Medulla oblongata (tissue), 1 donor: ENCODE results near the gene TMEM14C.

ENCODE experiments used
- DNase-seq: peaks from one replicate; pipeline ENCODE4 v3.0.0-alpha.2; 2015; ENCODE audit errors: extremely low spot score

Gene TMEM14C

GRCh38 chr6:10722820-10723566, at the start of gene TMEM14C:
TSS of gene TMEM14C (plus strand) at chr6:10723070. CDS start at chr6:10724614, 1,544 bp downstream.
- peak; percentile 97 for DNase-seq

GRCh38 chr6:10676403-10676802, 46.5 kb upstream of the TMEM14C start:
- no peak for DNase-seq

GRCh38 chr6:10678456-10678855, 44.4 kb upstream of the TMEM14C start:
- DNase-seq: no peak

GRCh38 chr6:10681795-10682194, 41.1 kb upstream of the TMEM14C start:
- no peak for DNase-seq

- DNase-seq: no peak
Measured at GRCh38 chr6:10682355-10682988, 40.4 kb upstream of the TMEM14C start.

- no peak for DNase-seq
Measured at GRCh38 chr6:10684618-10685017, 38.3 kb upstream of the TMEM14C start.

GRCh38 chr6:10685092-10685915, 37.6 kb upstream of the TMEM14C start:
- DNase-seq: no peak

GRCh38 chr6:10686901-10687300, 36.0 kb upstream of the TMEM14C start:
- no peak for DNase-seq

- DNase-seq: no peak
Measured at GRCh38 chr6:10687582-10687981, 35.3 kb upstream of the TMEM14C start.

- no peak for DNase-seq
Measured at GRCh38 chr6:10690651-10691445, 32.0 kb upstream of the TMEM14C start.

GRCh38 chr6:10692965-10693538, 29.8 kb upstream of the TMEM14C start:
- no peak for DNase-seq

- DNase-seq: peak; percentile 98
Measured at GRCh38 chr6:10694302-10695085, 28.4 kb upstream of the TMEM14C start, which contains the start of the genes C6orf52 and PAK1IP1. TSS of gene C6orf52 (minus strand) at chr6:10694616. CDS start at chr6:10687550, 7,066 bp downstream. TSS of gene PAK1IP1 (plus strand) at chr6:10694972. CDS start at chr6:10694986, 14 bp downstream.

- DNase-seq: no peak
Measured at GRCh38 chr6:10695086-10695657, 27.7 kb upstream of the TMEM14C start.

- DNase-seq: no peak
Measured at GRCh38 chr6:10696655-10697054, 26.2 kb upstream of the TMEM14C start.

GRCh38 chr6:10713962-10714361, 8.9 kb upstream of the TMEM14C start:
- DNase-seq: no peak

GRCh38 chr6:10719296-10719963, 3.4 kb upstream of the TMEM14C start:
- no peak for DNase-seq

GRCh38 chr6:10719964-10720264, 3.0 kb upstream of the TMEM14C start:
- no peak for DNase-seq

GRCh38 chr6:10720265-10720959, 2.5 kb upstream of the TMEM14C start:
- DNase-seq: peak; percentile 16
